BJ (cell line): ENCODE data around the gene TMEM135. TPM values are rescaled to one million over a fixed set of nuclear protein-coding genes. Genes with fewer than 3 reads are reported as not detected.
"Not testable (repeated sequence)": the region's sequence is repeated elsewhere in the genome, so short reads cannot be mapped to it uniquely, and the experiment has no call there.

Source experiments
- CTCF ChIA-PET: fragments of 350-600 bp; formaldehyde crosslinking; extraction: SDS; loops from one replicate; lab custom pipeline; 2021; ENCODE audit warnings: antibody characterized with exemption, inconsistent platforms; lab: Yijun Ruan, JAX
- POLR2A ChIA-PET: fragments of 300-600 bp; sonication (Branson Sonifier 250); formaldehyde crosslinking; extraction: SDS; loops from one replicate; lab custom pipeline; 2021; ENCODE audit warnings: antibody characterized with exemption; lab: Charles Lee
- DNase-seq: peaks from one replicate; pipeline ENCODE4 v3.0.0-alpha.2; 2011; ENCODE audit warnings: low read depth
- H3K27me3 ChIP-seq: 2 replicates; pipeline ENCODE4 v1.6.0; 2011; ENCODE audit warnings: low read length; ENCODE audit not compliant: control insufficient read depth, insufficient read depth
- H3K36me3 ChIP-seq: 2 replicates; pipeline ENCODE4 v1.5.1; 2011; ENCODE audit warnings: low read length; ENCODE audit not compliant: control insufficient read depth, insufficient read depth
- H3K4me3 ChIP-seq: 2 replicates; pipeline ENCODE4 v1.5.1; 2011; ENCODE audit warnings: low read depth, mild to moderate bottlenecking, control low read depth, low read length
- CTCF ChIP-seq: IDR thresholded peaks from 2 replicates; pipeline ENCODE4 v1.5.1; 2011; ENCODE audit warnings: low read depth, mild to moderate bottlenecking, control low read depth, inconsistent platforms, low read length, moderate library complexity; ENCODE audit not compliant: insufficient read depth
- polyA plus RNA-seq: library from polyadenylated mRNA; depleted of rRNA; stranded (reverse); fragments of >200 nt; gene quantifications from 2 replicates; pipeline ENCODE4 v1.2.3, GENCODE V29; 2011

Gene TMEM135
- polyA plus RNA-seq, 1 experiment: 4.6 TPM

DNA sequence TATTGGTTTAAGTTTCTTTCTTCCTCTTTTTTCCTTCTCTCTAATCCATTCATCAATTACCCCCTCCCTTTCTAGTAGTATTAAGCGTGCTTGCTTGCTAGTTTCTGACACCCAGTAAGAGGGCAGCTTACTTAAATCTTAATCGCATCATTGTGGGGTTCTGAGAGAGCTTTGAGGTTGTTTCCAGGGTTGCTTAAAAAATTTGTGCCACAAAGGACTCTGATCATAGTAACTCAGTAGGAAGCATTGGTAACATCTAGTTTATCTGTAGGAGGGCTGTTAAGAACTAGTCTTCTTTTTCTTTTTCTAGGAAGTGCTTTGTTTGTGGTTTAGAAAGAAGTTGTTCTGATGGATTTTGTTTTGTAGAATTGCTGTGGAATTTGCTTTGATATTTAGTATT lies 45.3 kb downstream of the TMEM135 start:
- ChIA-PET POLR2A (no interaction called here), CTCF (no interaction called here)
- no peak for DNase-seq
- Histone ChIP-seq H3K27me3 (no peaks in the 10 kb centered on the region), H3K4me3 (no peak overlapping the region), H3K36me3 (no peaks in the 10 kb centered on the region)
- TF ChIP-seq CTCF: no peak

- DNase-seq: no peak
- Histone ChIP-seq H3K4me3 (no peak overlapping the region), H3K36me3 (no peaks in the 10 kb centered on the region), H3K27me3 (no peaks in the 10 kb centered on the region)
- no peak for TF ChIP-seq CTCF
- ChIA-PET CTCF (no interaction called here), POLR2A (no interaction called here)
Observed at GRCh38 chr11:87092159-87092558, 54.4 kb downstream of the TMEM135 start.

DNA sequence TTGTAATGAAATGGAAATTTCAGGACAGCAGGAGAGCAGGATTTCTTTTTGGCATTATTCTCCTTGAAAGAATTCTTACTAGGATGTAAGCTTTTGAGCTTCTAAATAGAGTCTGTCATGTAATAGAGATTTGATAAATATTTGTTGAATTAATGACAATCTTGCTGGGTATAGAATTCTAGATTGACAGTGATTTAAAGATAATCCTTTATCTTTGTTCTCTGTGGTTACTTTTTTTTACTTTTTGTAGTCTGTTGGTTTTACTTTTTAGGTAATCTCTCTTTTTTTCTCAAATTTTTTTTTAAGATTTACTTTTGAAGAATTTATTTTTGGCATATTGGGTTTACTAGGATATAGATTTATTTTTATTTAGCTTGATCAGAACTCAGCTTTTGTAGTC lies 54.8 kb downstream of the TMEM135 start:
- Histone ChIP-seq H3K27me3 (no peaks in the 10 kb centered on the region), H3K36me3 (no peaks in the 10 kb centered on the region), H3K4me3 (no peak overlapping the region)
- DNase-seq: no peak
- CTCF ChIA-PET: no interaction called here
- no peak for TF ChIP-seq CTCF
- POLR2A ChIA-PET: no interaction called here

DNA sequence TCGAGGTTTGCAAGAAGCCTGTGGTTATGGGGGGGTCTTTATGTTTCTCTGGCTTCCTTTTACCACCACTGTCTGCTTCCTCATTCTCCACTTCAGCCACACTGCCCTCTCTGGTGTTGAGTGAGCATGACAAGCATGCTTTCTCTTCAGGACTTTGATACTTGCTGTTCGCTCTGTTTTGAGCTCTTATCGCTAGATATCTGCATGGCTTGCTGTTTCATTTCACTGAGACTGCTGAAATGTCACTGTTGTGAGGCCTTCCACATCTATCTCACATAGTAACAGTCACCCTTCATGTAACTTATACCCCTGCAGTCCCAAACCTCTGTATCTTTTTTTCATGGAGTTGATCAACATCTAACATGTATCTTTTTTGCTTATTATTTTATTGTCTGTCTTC lies 59.8 kb downstream of the TMEM135 start:
- POLR2A ChIA-PET: no interaction called here
- DNase-seq: no peak

GRCh38 chr11:87101956-87102580 lies 64.3 kb downstream of the TMEM135 start:
- DNase-seq: no peak
- TF ChIP-seq CTCF: no peak
- POLR2A ChIA-PET: no interaction called here
- Histone ChIP-seq H3K36me3 (no peaks in the 10 kb centered on the region), H3K27me3 (no peaks in the 10 kb centered on the region), H3K4me3 (no peak overlapping the region)
- CTCF ChIA-PET: interaction anchor here (0.7 kb wide), 1 partner anchor 157 kb away, joined by 3 read pairs; no protein-coding TSS in a partner anchor

More for the DNA sequence above, 59.8 kb downstream of the TMEM135 start:
- TF ChIP-seq CTCF: peak; percentile 62
- no peaks in the 10 kb centered on the region for H3K36me3 ChIP-seq
- no peak overlapping the region for H3K4me3 ChIP-seq
- CTCF ChIA-PET: interaction anchor here (0.7 to 1.8 kb wide), 9 partner anchors 8 to 180 kb away, joined by 3 to 4 read pairs (median 3); no protein-coding TSS in a partner anchor
- H3K27me3 ChIP-seq: no peaks in the 10 kb centered on the region

GRCh38 chr11:87105826-87106225 lies 68.1 kb downstream of the TMEM135 start:
- H3K27me3 ChIP-seq, H3K4me3 ChIP-seq, DNase-seq, POLR2A ChIA-PET, H3K36me3 ChIP-seq: not testable (repeated sequence)
- CTCF ChIA-PET: interaction anchor here (1.0 kb wide), 1 partner anchor 8 kb away, joined by 3 read pairs; no protein-coding TSS in a partner anchor

DNA sequence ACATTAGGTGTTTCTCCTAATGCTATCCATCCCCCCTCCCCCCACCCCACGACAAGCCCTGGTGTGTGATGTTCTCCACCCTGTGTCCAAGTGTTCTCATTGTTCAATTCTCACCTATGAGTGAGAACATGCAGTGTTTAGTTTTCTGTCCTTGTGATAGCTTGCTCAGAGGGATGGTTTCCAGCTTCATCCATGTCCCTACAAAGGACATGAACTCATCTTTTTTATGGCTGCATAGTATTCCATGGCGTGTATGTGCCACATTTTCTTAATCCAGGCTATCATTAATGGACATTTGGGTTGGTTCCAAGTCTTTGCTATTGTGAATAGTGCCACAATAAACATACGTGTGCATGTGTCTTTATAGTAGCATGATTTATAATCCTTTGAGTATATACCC lies 69.6 kb downstream of the TMEM135 start:
- CTCF ChIA-PET: not testable (repeated sequence)

More for the DNA sequence above, 69.6 kb downstream of the TMEM135 start:
- DNase-seq, H3K4me3 ChIP-seq, H3K27me3 ChIP-seq, POLR2A ChIA-PET, H3K36me3 ChIP-seq: not testable (repeated sequence)
